ENCODE data around the gene ZC3H18. TPM values are rescaled to one million over a fixed set of nuclear protein-coding genes. Genes with fewer than 3 reads are reported as not detected.
A peak's percentile ranks its signal among the peaks of the same experiment; 100 is the strongest.

Gene ZC3H18
- total RNA-seq, 1 experiment from 2014 or later, result 40.5 TPM

DNA sequence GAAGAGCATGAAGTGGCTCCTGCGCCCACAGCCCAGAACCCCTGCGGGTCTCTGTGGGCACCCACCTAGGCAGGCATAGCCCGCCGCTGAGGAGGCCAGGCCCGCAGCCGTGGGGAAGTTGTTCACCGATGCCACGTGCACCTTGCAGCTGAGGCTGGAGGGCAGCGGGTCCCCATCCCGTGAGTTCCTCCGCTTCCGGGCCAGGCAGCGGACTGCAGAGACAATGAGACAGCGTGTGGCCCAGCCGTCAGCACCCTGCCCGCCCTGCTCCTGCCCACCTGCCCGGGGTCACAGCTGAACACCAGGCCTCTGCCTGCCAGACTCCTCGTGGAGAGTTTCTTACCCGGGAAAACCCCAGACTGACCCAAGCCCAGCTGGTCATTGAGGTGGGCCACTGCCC lies 87.2 kb downstream of the ZC3H18 start:
- H3K36me3 Mint-ChIP-seq (ENCODE audit: insufficient read depth, unreplicated experiment), result peaks cover 12% of the 10 kb centered on the region

DNA sequence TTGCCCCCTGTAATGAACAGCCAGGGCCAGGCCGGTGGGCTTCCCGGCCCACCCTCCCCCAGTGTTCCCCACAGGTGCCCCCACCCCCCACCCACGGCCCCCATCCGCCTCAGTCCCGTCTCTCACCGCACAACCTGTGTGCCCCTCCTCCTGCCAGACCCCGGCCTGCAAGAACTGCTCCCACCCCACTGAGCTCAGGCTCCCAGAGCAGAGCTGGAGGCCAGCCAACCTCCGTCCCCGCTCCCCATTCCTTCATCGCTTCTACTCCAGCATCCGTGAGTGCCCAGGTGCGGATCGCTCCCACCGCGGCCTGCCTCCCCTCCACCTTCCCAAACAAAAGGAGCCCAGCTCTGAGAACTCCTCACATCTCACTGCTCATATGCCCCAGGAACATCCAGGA lies 88.5 kb downstream of the ZC3H18 start:
- no TSS peak for BruUV-seq (replicated peaks)
- Mint-ChIP-seq H3K4me3 (ENCODE audit: unreplicated experiment) (no peak overlapping the region), H3K4me1 (ENCODE audit: insufficient read depth, unreplicated experiment) (no peaks in the 10 kb centered on the region), H3K27ac (ENCODE audit: low read depth, unreplicated experiment) (no peak overlapping the region), H3K36me3 (ENCODE audit: insufficient read depth, unreplicated experiment) (peaks cover 12% of the 10 kb centered on the region), H3K9me3 (ENCODE audit: unreplicated experiment) (no peaks in the 10 kb centered on the region), H3K27me3 (ENCODE audit: insufficient read depth, unreplicated experiment) (no peaks in the 10 kb centered on the region)
- CTCF ChIA-PET, result interaction anchor here (0.6 kb wide), 1 partner anchor 34 kb away, joined by 3 read pairs; no protein-coding TSS in a partner anchor
- POLR2A ChIA-PET, result no interaction called here
- intact Hi-C loops (cut with micrococcal nuclease), result no loop called here
- no peak for DNase-seq (ENCODE audit: unreplicated experiment)
- TF ChIP-seq, protein P1, sequence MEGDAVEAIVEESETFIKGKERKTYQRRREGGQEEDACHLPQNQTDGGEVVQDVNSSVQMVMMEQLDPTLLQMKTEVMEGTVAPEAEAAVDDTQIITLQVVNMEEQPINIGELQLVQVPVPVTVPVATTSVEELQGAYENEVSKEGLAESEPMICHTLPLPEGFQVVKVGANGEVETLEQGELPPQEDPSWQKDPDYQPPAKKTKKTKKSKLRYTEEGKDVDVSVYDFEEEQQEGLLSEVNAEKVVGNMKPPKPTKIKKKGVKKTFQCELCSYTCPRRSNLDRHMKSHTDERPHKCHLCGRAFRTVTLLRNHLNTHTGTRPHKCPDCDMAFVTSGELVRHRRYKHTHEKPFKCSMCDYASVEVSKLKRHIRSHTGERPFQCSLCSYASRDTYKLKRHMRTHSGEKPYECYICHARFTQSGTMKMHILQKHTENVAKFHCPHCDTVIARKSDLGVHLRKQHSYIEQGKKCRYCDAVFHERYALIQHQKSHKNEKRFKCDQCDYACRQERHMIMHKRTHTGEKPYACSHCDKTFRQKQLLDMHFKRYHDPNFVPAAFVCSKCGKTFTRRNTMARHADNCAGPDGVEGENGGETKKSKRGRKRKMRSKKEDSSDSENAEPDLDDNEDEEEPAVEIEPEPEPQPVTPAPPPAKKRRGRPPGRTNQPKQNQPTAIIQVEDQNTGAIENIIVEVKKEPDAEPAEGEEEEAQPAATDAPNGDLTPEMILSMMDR (IDR thresholded peaks at IDR 0.05; ENCODE audit: unreplicated experiment), result no peak

More for the DNA sequence above, 87.2 kb downstream of the ZC3H18 start:
- no peaks in the 10 kb centered on the region for H3K4me1 Mint-ChIP-seq (ENCODE audit: insufficient read depth, unreplicated experiment)
- BruUV-seq (replicated peaks), result no TSS peak
- no peak for DNase-seq (ENCODE audit: unreplicated experiment)
- CTCF ChIA-PET, result no interaction called here
- intact Hi-C loops (cut with micrococcal nuclease), result no loop called here
- H3K27ac Mint-ChIP-seq (ENCODE audit: low read depth, unreplicated experiment), result no peak overlapping the region
- TF ChIP-seq, protein P1 (IDR thresholded peaks at IDR 0.05; ENCODE audit: unreplicated experiment), result no peak
- POLR2A ChIA-PET, result no interaction called here
- H3K9me3 Mint-ChIP-seq (ENCODE audit: unreplicated experiment), result no peaks in the 10 kb centered on the region
- no peak overlapping the region for H3K4me3 Mint-ChIP-seq (ENCODE audit: unreplicated experiment)
- H3K27me3 Mint-ChIP-seq (ENCODE audit: insufficient read depth, unreplicated experiment), result no peaks in the 10 kb centered on the region

DNA sequence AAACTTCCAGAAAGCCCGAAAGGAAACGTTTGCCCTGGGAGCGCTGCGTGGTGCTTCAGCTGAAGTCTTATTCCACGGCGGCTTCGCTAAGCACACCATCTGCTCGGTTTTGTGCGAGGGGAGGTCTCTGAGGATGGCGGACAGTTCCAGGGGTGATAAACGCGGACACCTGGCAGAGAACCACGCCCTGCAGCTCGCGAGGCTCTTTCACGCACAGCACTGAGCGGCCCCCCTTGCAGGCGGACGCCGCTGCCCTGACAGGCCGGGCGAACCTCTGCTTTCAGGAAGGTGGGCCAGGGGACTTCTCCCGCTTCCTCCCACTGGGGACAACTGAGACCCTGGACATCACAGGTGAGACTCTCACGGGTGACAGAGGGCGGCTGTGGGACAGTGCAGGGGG lies 89.0 kb downstream of the ZC3H18 start:
- Mint-ChIP-seq H3K27ac (ENCODE audit: low read depth, unreplicated experiment) (no peak overlapping the region), H3K9me3 (ENCODE audit: unreplicated experiment) (no peaks in the 10 kb centered on the region), H3K36me3 (ENCODE audit: insufficient read depth, unreplicated experiment) (peaks cover 12% of the 10 kb centered on the region), H3K27me3 (ENCODE audit: insufficient read depth, unreplicated experiment) (no peaks in the 10 kb centered on the region), H3K4me3 (ENCODE audit: unreplicated experiment) (no peak overlapping the region), H3K4me1 (ENCODE audit: insufficient read depth, unreplicated experiment) (no peaks in the 10 kb centered on the region)
- no TSS peak for BruUV-seq (replicated peaks)
- intact Hi-C loops (cut with micrococcal nuclease), result no loop called here
- ChIA-PET CTCF (interaction anchor here (0.6 kb wide), 1 partner anchor 34 kb away, joined by 3 read pairs; no protein-coding TSS in a partner anchor), POLR2A (no interaction called here)
- DNase-seq (ENCODE audit: unreplicated experiment), result no peak
- TF ChIP-seq, protein P1 (IDR thresholded peaks at IDR 0.05; ENCODE audit: unreplicated experiment), result no peak

DNA sequence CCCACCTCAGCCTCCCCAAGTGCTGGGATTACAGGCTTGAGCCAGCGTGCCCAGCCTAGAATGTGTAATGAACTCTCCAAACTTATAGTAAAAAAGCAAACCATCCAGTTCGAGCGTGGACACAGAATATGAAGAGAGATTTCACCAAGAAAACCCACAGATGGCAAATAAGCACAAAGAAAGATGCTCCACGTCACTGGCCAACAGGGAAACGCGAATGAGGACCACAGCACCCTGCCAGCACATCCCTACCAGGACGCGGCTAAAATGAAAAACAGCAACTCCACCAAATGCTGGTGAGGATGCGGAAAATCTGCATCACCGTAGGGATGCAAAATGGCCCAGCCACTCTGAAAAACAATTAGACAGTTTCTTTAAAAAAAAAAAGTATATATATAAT lies 91.3 kb downstream of the ZC3H18 start:
- peak overlapping the region; percentile 97 for H3K27ac Mint-ChIP-seq (ENCODE audit: low read depth, unreplicated experiment)

More for the DNA sequence above, 91.3 kb downstream of the ZC3H18 start:
- Mint-ChIP-seq H3K27me3 (ENCODE audit: insufficient read depth, unreplicated experiment) (no peaks in the 10 kb centered on the region), H3K4me1 (ENCODE audit: insufficient read depth, unreplicated experiment) (no peaks in the 10 kb centered on the region), H3K9me3 (ENCODE audit: unreplicated experiment) (no peaks in the 10 kb centered on the region), H3K4me3 (ENCODE audit: unreplicated experiment) (peak overlapping the region; percentile 96), H3K36me3 (ENCODE audit: insufficient read depth, unreplicated experiment) (peaks cover 6% of the 10 kb centered on the region)
- intact Hi-C loops (cut with micrococcal nuclease), result no loop called here
- TF ChIP-seq, protein P1 (IDR thresholded peaks at IDR 0.05; ENCODE audit: unreplicated experiment), result no peak
- DNase-seq (ENCODE audit: unreplicated experiment), result no peak
- ChIA-PET CTCF (no interaction called here), POLR2A (interaction anchor here (1.8 kb wide), 1 partner anchor 91 kb away, joined by 5 read pairs; the partner anchor contains the start of gene ZC3H18)
- BruUV-seq (replicated peaks), result no TSS peak

Data from MCF 10A (cell line).